GM18951 (cell line): Measurements from ENCODE around the gene IFI27L2.

Experiments
- POLR2A ChIP-seq: IDR thresholded peaks from 4 replicates; pipeline ENCODE4 v1.6.1; 2011; ENCODE audit warnings: mild to moderate bottlenecking; ENCODE audit not compliant: insufficient read length, insufficient read depth; ENCODE audit errors: extremely low read depth
- in situ Hi-C: fragments of 300-500 bp; cut with MboI; formaldehyde crosslinking; loops from one replicate; pipeline ENCODE4 v1.12.0; 2022; ENCODE audit warnings: low sequenced_read_pairs, mixed read lengths, inconsistent platforms; ENCODE audit not compliant: unreplicated experiment

The IFI27L2 gene, protein sequence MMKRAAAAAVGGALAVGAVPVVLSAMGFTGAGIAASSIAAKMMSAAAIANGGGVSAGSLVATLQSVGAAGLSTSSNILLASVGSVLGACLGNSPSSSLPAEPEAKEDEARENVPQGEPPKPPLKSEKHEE

DNA sequence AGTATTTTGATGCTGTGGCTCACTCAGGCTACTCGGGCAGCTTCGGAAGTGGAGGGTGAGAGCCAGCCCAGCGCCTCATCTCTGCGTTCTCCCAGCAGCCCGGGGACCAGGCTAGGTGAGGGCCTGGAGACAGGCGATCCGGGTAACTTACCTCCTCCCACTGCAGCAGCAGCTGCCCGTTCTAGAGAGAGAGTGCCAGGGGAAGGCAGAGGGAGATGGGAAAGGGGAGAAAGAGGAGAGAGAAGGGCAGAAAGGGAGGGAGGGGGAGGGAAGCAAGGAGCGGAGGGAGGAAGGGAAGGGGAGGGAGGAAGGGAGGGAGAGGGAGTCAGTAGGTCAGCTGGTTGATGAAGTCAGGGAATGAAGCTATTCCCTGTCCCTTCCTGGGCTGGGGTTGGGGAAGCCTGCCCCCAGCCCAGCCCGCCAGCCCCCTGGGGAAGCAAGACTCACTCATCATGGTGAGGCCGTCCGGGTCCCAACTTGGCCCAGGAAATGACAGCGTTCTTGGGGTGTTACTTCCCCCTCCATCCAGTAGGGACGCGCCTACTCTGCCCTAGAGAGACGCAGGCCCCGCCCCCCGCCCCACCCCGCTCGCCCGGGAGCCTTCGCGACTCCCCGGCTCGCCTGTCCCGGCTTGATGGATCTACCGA is at the start of gene IFI27L2:
Gene IFI27L2 (minus strand): TSS at position 494 of the 647 bp plus-strand sequence. CDS start 40 bp downstream, at position 454.
- peak; percentile 77 for TF ChIP-seq POLR2A
- in situ Hi-C loops = no loop called here

GRCh38 chr14:94177806-94178205 is 48.4 kb upstream of the IFI27L2 start:
- in situ Hi-C loops = no loop called here
- no peak for TF ChIP-seq POLR2A

DNA sequence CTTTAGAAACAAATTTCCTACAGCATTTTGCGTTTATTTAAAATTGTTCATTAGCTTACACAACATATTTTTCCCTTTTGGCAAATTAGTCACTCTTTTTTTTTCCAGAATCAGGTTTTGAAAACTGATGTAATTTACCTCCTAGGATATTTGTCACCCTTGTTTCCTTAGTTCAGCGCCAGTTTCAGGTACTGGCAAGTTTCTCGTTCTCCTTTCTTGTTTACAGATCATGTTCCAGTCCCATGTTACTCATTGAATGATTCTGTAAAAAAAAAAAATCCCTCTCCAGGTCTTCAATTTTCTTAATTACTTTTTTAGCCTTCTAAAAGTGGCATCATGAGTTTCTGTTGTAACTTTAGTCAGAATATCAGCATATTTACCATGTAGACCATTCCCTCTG is 47.4 kb upstream of the IFI27L2 start:
- no peak for TF ChIP-seq POLR2A
- in situ Hi-C loops = no loop called here

- TF ChIP-seq POLR2A = no peak
- in situ Hi-C loops = no loop called here
Observed at GRCh38 chr14:94175747-94176146, 46.3 kb upstream of the IFI27L2 start.

- in situ Hi-C loops = no loop called here
Observed at GRCh38 chr14:94175011-94175745, 45.8 kb upstream of the IFI27L2 start.

GRCh38 chr14:94174604-94175010 is 45.2 kb upstream of the IFI27L2 start:
- in situ Hi-C loops = no loop called here
- TF ChIP-seq POLR2A = no peak

More at GRCh38 chr14:94175011-94175745, 45.8 kb upstream of the IFI27L2 start:
- no peak for TF ChIP-seq POLR2A

DNA sequence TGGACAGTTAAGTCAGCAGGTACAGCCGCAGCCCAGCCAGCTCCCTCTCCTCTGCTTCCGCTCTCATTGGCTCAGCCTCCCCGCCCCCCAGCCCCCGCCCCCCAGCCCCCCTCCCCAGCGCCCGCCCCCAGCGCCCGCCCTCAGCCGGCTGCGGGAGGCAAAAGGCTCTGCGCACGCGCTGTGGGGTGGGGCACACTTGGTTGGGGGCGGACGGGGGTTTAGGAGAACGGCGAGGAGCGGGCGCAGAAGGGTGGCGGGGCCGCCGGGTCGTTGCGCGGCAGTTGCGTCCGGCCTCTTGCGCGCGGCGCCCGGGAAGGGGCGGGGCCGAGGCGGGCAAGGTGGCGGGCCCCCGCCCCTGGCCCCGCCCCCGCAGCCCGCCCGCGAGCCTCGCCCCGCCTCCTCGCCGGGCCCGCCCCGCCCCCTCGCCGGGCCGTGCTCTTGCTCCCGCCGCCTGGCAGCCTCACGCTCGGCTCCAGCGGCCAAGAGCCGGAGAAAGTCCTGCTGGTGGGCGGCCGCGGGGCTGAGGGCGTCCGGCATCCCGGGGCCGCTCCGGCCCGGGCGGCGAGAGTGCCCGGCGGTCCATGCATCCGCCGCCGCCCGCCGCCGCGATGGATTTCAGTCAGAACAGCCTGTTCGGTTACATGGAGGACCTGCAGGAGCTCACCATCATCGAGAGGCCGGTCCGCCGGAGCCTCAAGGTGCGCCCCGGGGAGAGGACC is 44.6 kb upstream of the IFI27L2 start, which contains the start of gene PPP4R4:
Gene PPP4R4 (plus strand): TSS at position 438 of the 719 bp plus-strand sequence. CDS start 144 bp downstream, at position 582.
- in situ Hi-C loops = no loop called here
- TF ChIP-seq POLR2A = no peak

DNA sequence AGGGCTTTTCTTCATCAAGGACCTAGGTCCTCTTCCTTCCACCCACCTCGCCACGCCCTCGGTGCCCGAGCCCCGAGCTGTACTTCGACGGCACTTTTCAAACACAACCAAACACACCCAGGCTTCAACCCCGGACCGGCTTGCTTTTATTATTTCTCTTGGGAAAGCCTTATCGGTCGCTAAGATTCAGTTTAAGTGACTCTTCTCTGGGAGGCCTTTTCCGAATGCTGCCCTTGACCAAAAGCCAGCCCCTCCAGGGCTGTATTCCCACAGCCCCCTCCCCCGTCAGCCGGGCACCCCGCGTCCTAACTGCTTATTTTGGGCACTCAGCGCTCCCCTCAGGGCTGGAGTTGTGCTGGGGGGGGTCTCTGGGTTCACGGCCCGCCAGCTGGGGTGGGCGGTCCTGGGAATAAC is 44.1 kb upstream of the IFI27L2 start:
- in situ Hi-C loops = no loop called here
- no peak for TF ChIP-seq POLR2A

DNA sequence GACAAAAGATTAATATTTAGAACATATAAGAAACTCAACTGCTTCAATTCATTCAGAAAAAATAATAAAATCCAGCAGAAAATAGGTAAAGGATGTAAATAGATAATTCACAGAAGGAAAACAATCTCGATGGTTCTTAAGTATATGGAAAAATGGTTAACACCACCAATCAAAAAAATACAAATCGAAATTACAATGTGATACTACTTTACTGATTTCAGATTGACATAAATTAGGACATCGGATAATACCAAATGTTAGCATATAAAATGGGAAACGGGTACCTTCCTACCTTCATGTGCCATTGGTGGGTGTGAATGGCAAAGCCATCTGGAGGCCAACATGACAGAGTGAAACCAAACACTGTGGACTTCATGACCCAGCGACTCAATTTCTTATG is 43.1 kb upstream of the IFI27L2 start:
- no peak for TF ChIP-seq POLR2A

GRCh38 chr14:94171208-94171607 is 41.8 kb upstream of the IFI27L2 start:
- in situ Hi-C loops = no loop called here
- TF ChIP-seq POLR2A = no peak

More for the DNA sequence above, 43.1 kb upstream of the IFI27L2 start:
- in situ Hi-C loops = no loop called here

DNA sequence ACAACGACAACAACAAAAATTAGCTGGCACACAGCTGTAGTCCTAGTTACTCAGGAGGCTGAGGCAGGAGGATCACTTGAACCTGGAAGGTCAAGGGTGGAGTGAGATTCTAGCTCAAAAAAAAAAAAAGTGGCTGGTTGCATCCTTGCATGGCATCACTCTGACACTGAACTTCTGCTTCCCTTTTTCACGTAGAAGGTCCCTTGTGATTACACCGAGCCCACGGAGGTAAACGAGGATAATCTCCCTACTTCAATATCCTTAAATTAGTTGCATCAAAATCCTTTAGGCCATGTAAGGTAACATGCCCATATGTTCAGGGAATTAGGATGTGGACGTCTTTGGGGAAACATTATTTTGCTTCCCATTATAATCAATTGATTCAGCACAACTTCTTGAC is 40.7 kb upstream of the IFI27L2 start:
- in situ Hi-C loops = no loop called here
- TF ChIP-seq POLR2A = no peak

- no peak for TF ChIP-seq POLR2A
- in situ Hi-C loops = no loop called here
Observed at GRCh38 chr14:94165744-94166143, 36.3 kb upstream of the IFI27L2 start.
